ENCODE data around the gene TLL2.

TLL2 gene

GRCh38 chr10:96420228-96421009 lies 93.3 kb downstream of the TLL2 start:
- DNase-seq: no peak

GRCh38 chr10:96419351-96419750 lies 94.4 kb downstream of the TLL2 start:
- DNase-seq: no peak

GRCh38 chr10:96418582-96418981 lies 95.1 kb downstream of the TLL2 start:
- DNase-seq: no peak

GRCh38 chr10:96417441-96417840 lies 96.3 kb downstream of the TLL2 start:
- DNase-seq: peak; percentile 79

GRCh38 chr10:96416643-96417042 lies 97.1 kb downstream of the TLL2 start:
- DNase-seq: peak; percentile 50

- DNase-seq: peak; percentile 83
Measured at GRCh38 chr10:96415891-96416554, 97.7 kb downstream of the TLL2 start.

- DNase-seq: no peak
Measured at GRCh38 chr10:96415150-96415890, 98.4 kb downstream of the TLL2 start.

GRCh38 chr10:96414303-96414702 lies 99.4 kb downstream of the TLL2 start:
- DNase-seq: no peak

- DNase-seq: no peak
Measured at GRCh38 chr10:96413151-96413787, 100.5 kb downstream of the TLL2 start.

GRCh38 chr10:96411716-96412320 lies 101.9 kb downstream of the TLL2 start:
- DNase-seq: no peak

- no peak for DNase-seq
Measured at GRCh38 chr10:96410296-96410695, 103.4 kb downstream of the TLL2 start.

GRCh38 chr10:96408201-96408600 lies 105.5 kb downstream of the TLL2 start:
- no peak for DNase-seq

- no peak for DNase-seq
Measured at GRCh38 chr10:96407560-96408069, 106.1 kb downstream of the TLL2 start.

GRCh38 chr10:96406091-96406490 lies 107.6 kb downstream of the TLL2 start:
- DNase-seq: no peak

GRCh38 chr10:96402417-96403305 lies 111.1 kb downstream of the TLL2 start:
- peak; percentile 17 for DNase-seq

GRCh38 chr10:96401036-96401435 lies 112.7 kb downstream of the TLL2 start:
- DNase-seq: no peak

GRCh38 chr10:96400465-96400864 lies 113.3 kb downstream of the TLL2 start:
- no peak for DNase-seq

- no peak for DNase-seq
Measured at GRCh38 chr10:96397902-96398301, 115.8 kb downstream of the TLL2 start.

- DNase-seq: peak; percentile 84
Measured at GRCh38 chr10:96395931-96396877, 117.5 kb downstream of the TLL2 start.

- no peak for DNase-seq
Measured at GRCh38 chr10:96390460-96390864, 123.3 kb downstream of the TLL2 start.

Data from OCI-M1 (cell line).